Hypothalamus (tissue), 51 donors: ENCODE data around the gene EPHB6.

Experiments used
- DNase-seq, 51 donors: peaks; one replicate each; lab custom pipeline; 2025; lab: John Stamatoyannopoulos, UW

The EPHB6 gene

DNA sequence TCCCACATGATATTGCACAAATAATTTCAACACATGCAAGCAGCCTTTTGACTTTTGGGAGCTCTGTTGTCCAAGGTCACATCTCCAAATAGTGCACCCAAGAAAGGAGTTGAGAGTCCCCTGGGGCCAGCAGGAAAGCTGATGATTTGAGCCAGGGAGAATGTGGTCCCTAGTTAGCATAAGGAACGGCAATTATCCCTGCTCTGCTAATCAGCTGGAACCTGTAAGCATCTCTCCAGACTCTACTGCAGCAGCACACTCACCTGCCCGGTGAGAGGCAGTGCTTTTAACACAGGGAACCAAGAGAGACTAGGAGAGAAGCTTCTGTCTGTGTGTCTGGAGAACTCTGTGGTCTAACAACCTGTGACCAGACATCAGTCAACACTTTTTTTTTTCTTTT, 61.6 kb downstream of the EPHB6 start:
- DNase-seq: no peak

DNA sequence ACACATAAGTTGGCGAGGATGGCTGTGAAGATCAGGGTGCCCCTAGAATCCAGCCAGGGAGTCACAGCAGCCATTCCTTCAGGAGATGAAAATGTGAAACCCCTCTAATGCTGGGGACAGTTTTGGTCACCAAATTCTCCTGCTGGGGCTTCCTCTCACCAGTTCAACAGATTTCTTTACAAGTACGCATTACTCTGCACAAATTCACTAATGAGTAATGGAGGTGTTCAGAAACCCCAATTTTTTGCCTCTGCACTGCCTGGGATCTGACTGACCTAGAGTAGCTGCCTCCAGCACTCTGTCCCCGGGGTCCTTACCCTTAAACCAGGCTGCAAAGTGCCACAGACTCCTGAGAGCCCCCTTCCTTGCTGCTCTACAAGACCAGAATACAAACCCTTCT, 62.6 kb downstream of the EPHB6 start:
- DNase-seq: no peak

- DNase-seq: no peak
These were observed 64.0 kb downstream of the EPHB6 start for GRCh38 chr7:142918901-142919300.

- no peak for DNase-seq
These were observed 64.8 kb downstream of the EPHB6 start for GRCh38 chr7:142919656-142920055.
